Suppressor macrophage treated with lipopolysaccharide for 1 hour (primary cell): ENCODE measurements around the gene FBXL2.

Source experiments
- DNase-seq, 3 donors: peaks; one replicate each; pipeline ENCODE4 v3.0.0-alpha.2; 2020 to 2022

The FBXL2 gene, protein sequence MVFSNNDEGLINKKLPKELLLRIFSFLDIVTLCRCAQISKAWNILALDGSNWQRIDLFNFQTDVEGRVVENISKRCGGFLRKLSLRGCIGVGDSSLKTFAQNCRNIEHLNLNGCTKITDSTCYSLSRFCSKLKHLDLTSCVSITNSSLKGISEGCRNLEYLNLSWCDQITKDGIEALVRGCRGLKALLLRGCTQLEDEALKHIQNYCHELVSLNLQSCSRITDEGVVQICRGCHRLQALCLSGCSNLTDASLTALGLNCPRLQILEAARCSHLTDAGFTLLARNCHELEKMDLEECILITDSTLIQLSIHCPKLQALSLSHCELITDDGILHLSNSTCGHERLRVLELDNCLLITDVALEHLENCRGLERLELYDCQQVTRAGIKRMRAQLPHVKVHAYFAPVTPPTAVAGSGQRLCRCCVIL

DNA sequence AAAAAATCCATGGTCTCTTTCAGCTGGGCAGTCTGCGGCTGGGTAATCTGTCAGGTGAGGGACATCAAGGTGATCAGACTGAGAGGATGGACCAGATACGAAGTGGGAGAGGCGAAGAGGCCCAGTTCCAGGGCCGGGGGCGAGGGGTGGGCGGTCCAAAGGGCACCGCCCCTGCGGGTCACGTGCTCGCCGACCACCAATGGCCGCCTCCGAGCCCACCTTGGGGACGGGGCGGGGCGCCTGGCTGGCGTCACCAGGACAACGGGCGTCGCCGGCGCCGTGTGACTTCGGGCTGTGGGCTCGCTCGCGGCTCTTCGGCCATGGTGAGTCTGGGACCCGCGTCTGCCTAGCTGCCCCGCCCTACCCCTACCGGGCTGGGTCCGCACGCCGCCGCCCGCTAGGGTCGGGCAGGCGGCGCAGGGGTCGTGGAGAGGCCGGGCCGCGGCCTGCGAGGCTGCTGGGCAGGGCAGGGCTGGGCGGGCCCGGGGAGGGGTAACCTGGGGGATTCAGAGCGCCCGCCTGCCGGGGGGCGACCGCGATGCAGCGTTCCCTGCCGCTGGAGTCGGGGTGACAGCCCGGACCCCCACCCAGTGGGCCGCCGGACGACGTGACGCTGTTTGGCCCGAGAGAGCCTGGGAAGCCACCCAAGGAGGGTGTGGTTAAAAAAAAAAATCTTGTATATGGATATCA is at the start of gene FBXL2:
FBXL2 (plus strand) TSS at position 250 of the 690 bp plus-strand sequence; CDS start at position 321, 71 bp downstream.
- DNase-seq, result peak; percentile 35 to 79 (median 46)

DNA sequence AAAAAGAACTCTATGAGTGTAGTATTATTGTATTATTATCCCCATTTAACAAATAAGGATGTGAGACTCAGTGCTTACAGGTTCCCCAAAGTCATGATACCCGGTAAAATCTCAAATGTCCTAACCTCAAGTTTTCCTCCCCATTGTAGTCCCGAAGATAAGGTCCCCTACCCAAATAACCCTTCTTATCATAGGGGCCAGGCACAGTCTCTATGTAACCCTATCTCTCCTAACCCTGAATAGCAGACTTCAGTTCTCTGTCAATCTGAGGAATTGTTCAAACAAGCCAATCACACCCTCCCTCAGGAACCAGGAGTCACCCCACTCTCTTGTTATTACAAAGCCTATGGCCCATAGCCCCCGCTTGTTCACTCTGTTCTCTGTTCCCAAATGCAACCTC is 48.2 kb upstream of the FBXL2 start:
- DNase-seq, result no peak

DNA sequence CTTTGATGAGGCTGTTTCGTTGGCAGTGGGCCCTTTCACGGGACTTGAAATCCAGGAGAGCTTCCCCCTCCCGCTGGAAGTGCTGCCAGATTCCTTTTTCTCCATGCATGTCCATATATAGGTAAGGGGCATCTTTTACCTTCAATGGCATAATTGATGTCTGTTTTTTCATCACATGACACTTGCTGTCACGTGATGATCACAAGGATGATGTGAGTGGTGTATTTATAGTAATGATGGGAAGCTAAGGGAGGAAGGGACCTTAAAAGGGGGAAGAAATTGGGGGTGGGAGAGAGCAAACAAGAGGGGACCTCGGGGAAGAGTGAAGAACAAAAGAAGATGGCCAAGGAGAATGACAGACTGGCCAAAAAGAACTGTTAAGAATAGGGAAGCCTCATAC is 47.3 kb upstream of the FBXL2 start:
- no peak for DNase-seq

DNA sequence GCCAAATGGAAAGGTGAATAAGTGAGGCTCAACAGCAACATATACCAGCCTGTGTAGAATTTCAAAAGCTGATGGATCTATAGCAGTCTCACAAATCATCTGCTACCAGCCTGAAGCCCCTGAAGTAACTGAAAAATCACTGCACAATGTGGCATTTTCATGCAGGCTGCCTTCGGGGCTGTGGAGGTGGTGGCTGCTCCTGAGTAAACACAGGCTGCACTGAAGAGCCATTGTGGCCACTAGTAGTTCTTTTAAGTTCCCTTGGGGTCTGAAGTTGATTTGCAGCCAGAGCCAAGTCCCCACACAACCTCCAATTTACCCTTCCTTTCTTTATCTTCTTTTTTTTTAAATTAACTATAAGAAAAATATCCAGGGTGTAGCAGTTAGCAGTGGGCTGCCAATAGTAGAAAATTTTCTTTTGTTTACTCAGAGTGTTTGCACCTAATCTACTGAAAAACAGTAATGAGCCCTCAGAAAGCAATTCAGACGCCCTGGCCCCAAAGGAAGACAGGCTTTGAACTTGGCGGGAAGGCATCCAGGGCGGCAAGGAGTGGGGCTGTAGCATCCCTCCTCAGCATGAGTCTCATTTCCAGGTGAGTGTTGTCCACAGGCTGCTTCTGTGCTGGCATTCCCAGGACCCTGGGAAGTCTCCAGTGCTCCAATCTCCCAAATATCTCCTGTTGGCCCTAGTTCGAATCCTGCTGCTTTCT is 45.3 kb upstream of the FBXL2 start:
- DNase-seq, result no peak

DNA sequence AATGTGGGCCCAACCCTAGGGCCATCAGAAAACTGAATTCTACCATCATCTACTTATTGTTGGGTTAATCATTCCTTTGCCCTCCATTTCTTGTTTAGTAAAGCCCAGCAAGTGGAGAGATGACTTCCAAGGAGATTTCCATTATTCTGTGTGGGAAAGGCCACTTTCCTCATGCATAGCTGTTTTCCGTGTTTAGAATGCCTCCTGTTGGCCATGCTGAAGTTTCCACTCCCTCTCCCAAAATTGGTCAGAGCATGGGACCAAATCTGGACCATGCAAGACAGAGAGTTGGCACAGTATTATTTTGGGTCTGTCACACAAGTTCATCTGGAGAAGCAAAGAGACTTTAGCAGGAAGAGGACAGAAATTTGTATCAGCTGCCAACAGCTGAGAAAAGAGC is 43.4 kb upstream of the FBXL2 start:
- DNase-seq, result no peak

DNA sequence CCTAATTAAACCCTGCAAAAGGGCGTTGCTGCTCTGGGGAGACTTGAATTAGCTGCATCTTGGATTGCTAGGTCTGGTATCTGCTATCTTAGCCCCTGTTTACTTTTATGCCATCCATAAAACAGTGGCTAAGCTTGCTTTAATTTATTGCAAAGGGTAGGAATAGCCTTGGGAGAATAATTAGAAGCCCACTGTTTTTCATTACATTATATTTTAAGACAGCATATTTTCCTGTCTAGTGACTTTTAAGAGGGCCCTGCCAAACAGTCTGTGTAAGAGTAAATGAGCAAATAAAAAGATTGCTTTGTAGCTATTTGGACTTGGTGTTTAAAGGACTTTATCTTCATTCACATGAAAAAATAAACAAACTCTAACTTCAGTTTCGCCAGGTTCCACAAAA is 41.2 kb upstream of the FBXL2 start:
- DNase-seq, result no peak

DNA sequence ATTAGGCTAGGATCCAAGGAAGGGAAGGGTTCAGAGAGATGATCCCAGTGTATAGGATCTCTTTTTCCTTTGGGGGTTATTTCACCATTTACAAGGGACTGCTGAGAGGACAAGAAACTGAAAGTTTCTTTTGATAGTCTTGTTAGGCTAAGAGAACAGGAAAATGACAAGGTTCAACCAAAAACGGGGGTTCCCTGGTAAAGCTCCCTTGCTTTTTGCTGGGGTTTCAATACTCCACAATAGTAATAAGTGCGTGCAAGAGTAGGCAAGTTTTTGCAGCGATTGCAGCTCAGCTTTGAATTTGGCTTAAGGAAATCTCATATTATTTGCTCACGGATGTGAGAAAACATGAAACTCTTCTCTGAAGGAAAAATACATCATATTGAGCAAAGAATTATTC is 39.8 kb upstream of the FBXL2 start:
- no peak for DNase-seq

DNA sequence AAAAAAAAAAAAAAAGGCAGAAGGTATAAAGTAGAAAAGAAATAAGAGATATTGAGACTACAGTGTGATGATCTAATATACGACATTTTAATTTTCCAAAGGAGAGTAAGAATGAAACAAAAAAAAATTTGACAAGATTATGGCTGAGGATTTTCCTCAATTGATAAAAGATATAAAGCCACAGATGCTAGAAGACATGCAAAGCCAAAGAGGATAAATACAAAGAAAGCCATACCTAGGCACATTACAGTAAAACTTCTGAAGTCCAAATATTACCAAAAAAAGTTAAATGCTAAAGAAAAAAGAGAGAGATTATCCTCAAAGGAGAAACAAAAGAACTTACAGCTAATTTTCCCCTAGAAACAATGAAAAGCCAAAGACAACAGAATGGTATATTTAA is 38.3 kb upstream of the FBXL2 start:
- DNase-seq, result no peak

DNA sequence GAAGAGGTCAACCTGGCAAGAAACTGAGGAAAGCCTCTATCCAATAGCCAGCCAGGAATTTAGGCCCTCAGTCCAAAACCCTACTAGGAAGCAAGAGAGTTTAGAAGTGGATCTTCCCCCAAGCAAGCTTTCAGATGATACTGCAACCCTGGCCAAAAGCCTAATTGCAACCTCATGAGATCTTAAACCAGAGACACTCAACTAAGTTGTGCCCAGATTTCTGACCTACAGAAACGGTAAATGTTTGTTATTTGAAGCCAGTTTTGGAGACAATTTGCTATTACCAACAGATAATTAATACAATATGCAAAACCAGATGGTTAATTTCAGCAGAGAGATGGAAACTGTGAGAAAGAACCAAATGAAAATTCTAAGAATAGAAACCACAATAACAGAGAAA is 37.0 kb upstream of the FBXL2 start:
- no peak for DNase-seq

DNA sequence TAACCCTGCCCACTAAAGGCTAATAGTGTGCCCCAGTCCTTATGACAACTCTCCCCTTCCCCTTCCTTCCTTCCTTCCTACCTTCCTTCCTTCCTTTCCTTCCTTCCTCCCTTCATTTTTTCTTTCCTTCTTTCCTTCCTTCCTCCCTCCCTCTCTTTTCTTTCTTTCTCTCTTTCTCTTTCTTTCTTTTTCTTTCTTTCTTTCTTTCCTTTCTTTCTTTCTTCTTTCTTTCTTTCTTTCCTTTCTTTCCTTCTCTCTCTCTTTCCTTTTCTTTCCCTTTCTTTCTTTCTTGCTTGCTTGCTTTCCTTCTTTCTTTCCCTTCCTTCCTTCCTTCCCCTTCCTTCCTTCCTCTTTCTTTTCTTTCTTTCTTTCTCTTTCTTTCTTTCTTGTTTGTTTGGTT is 30.5 kb upstream of the FBXL2 start:
- no peak for DNase-seq

DNA sequence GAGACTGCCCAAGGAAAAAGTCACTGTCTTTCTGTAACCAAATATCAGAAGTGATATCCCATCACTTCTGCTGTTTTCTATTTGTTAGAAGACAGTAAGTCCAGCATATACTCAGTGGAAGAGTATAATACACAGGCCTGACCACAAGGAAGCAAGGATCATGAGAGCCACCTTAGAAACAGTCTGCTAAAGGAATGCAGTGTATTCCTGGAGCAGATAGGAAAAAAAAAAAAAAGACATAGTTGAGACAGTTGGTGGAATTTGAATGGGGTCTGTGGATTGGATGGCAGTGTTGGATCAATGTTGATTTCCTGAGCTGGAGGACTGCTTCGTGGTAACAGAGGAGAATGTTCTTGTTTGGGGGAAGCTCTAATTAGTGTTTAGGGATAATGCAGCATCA is 26.5 kb upstream of the FBXL2 start:
- no peak for DNase-seq

DNA sequence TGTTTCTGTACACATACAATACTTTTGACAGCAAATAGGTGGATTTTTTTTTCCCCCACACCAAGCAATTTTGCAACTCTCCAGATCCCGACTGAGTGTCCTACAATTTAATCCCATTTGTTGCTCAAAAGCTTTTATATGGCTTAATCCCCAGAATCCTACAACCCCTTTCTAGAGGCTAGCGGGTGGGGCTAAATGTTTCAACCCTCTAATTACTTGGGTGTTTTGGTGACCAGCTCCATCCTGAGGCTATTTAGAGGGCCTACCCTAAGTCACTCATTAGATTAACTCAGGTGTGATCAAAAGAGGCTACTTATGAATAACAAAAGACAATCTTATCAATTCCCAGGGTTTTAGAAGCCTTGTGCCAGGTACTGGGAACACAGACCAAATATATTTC is 21.0 kb upstream of the FBXL2 start:
- DNase-seq, result no peak

DNA sequence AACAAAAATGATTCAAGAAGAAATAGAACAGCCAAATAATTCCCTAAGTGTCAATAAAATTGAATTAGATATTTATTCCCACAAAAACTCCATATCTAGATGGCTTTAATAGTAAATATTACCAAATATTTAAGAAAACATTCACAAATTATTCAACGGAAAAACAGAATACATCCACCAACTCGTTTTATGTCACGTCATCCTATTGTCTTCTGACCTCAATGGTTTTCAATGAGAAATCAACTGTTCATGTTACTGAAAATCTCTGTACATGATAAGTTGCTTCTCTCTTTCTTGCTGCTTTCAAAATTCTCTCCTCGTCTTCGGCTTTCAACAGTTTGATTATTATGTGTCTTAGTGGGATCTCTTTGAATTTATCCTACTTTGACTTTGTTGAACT is 17.1 kb upstream of the FBXL2 start:
- no peak for DNase-seq

DNA sequence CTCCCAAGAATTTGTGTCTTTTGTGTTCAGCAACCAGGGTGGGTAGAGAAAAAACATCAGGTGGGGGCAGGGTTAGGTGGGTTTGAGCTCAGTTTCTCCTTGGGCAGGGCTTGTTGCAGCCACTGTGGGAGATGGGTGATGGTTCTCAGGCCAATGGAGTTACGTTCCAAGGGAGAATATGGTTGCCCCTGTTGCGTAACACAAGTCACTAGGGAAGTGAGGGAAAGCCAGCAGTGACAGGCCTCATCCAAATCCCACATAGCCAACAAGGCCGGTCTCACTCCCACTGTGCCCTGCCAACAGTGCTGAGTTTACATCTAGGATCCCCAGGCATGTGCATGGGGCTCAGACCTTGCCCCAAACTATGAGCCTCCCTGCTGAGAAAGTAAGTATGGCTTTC is 7.9 kb upstream of the FBXL2 start:
- DNase-seq, result no peak

DNA sequence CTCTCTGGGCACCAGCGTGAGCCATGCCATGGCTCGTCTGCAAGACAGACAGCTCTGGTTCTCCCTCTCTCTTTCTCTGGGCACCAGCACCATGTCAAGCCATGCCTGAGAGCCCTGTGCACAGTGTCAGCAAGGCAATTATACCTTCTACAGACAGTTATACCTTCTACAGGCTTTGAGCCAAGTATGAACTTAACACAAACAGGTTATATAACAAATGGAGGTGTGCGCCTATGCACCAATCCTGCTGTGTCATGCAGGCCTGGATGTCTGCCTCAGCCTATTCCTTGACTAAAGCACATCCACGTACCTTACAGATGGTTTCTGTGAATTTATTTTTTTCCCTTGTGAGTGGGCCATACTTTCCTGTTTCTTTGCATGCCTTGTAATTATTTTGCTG is 5.9 kb upstream of the FBXL2 start:
- DNase-seq, result no peak

DNA sequence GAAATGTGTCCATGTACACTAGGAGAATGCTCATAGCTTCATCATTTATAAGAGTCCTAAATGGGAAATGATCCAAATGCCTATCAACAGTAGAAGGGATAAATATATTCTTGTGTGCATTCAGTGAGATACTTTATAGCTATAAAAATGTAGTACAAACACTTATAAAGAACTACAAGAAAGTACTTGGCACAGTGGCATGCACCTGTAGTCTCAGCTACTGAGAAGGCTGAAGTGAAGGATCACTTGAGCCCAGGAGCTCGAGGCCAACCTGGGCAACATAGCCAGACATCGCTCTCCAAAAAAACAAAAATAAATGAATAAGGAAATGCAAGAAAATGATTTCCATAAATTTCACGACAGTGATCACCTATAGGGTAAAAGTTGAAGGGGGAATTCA is 3.6 kb upstream of the FBXL2 start:
- no peak for DNase-seq

DNA sequence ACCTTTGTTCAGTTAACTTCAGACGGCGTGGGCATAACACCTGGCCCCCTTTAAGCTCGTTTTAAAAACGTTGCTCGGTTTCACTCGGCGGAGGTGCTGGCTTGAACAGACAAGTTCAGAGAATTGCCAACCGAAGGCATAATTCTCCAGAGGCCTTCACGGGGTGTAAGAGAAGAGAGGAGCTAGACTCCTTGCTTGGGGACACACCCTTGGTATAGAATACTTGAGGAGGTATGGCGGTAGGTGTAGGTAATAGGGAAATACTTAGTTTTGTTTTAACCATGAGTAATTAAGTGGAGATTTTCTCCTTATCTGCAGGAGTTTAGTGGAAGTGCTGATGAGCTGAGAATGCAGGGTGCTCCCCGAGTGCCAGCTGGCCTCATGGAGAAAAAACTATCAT is 921 bp downstream of the FBXL2 start:
- DNase-seq, result no peak

DNA sequence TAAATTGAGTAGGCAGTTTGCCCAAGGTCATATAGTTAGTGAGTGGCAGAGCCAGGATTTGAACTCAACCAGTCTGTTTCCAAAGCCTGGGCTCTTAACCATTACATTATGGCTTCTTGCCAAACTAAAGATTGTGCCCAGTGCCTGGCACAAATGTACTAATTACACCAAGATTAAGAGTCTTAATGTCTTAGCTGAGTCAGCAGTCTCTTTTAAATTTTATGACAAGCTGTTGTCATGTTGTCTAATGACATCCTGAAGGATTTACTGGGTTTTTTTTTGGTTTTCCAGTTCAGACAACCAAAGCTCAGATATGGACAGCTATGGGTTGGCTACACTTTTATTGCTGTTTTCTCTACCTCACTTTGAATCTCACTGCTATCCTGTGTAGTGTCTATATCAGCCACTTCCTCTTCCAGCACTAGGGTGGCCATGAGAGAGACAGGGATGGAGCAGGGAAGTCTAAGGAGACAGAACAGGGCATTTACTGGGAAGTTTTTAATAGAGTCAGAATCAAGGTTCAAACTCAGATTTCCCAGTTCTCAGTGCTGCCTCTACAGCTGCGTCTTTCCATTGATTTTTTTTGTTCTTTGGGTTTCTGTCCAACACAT is 10.5 kb downstream of the FBXL2 start:
- DNase-seq, result no peak

DNA sequence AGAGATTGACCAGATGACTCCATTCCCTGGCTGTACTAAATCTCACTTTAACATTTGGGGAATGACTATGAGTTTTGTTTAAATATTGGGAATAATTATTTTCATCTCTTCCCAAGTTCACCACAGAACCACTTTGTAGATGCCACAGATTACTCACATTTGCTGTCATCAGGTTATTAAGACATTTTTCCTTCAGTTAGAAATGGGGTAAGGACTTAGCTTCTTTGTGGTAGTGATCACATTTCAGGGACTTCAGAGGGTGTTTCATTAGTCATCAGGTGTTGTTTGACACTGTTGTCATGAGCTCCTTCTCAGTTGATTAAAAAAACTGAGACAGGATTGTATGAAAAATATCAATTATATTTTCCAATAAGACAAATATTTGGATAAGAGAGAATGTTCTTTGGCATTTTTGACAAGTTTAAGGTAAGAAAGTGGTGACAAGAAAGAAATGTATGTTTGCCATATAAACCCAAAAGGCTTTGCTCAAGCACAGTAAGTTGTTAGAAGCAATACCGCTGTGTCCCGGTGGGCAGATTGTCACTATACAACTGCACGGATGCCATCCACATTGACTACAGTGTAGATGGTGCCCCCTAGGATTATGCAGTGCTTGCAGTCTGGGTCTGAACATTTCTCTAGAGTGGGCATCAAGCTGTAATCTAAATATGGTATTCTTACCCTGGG is 22.3 kb downstream of the FBXL2 start:
- no peak for DNase-seq

DNA sequence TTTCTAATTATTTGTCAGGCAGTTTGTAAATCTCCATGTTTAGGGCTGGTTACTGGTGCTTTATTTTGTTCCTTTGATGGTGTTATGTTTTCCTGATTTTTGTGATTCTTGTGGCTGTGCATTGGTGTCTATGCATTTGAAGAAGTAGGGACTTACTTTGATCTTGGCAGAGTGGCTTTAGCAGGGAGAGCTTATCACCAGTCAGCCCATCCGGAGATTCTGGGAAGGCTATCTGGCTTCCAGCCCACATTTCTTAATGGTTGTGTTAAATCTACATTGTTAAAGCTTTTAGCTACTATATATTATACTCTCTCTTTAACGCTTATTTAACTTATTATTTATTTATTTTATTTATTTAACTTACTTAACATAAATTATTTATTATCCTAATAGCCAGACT is 35.1 kb downstream of the FBXL2 start:
- no peak for DNase-seq

DNA sequence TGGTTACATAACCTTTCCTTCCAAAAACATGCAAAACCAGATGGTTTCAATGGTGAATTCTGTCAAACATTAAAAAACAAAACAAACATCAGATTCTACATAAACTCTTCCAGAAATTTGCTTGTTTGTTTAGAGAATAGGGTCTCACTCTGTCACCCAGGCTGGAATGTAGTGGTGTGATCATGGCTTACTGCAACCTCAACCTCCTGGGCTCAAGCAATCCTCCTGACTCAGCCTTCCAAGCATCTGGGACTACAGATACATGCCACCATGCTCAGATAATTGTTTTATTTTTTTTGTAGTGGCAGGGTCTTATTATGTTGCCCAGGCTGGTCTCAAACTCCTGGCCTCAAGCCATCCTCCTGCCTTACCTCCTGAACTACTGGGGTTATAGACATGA is 36.1 kb downstream of the FBXL2 start:
- DNase-seq, result no peak

DNA sequence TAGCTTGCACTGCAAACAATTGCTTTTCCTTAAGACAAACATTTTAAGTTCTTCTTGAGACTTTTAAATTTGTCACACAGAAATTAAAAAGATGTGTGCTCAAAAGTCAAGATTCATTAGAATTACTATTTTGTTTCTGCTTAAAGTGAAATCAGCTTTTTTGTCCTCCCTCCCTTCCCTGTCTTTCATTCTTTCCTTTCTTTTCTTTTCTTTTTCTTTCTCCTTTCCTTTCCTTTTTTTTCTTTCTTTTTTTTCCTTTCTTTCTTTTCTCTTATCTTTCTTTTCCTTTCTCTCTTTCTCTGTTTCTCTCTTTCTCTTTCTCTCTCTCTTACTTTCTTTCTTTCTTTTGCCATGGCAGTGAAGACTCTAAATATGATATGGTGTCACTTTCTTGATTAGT is 37.8 kb downstream of the FBXL2 start:
- DNase-seq, result no peak

DNA sequence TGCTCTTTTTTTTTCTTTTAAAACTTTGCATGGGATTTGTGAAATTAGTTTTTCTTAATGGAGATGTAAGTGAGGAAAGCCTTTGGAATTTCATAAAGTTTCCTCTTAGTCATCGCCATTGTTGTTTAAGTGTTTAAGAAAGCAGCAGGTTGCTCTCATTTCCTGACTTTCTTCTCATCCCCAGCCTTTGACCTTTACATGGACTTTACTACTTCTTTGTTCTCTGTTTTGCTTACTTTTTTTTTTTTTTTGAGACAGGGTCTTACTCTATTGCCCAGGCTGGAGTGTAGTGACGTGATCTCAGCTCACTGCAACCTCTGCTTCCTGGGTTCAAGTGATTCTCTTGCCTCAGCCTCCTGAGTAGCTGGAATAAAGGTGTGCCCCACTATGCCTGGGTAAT is 38.6 kb downstream of the FBXL2 start:
- DNase-seq, result peak; percentile 10 to 19 (median 12)
